HG03103 (cell line): ENCODE results near the gene UBE2E2.
A peak's percentile ranks its signal among the peaks of the same experiment; 100 is the strongest.

Source experiments
- ATAC-seq: cut with Tn5 transposase; IDR thresholded peaks from one replicate; pipeline ENCODE4 v1.9.1; 2021; ENCODE audit warnings: low read depth; ENCODE audit not compliant: unreplicated experiment

Gene UBE2E2

DNA sequence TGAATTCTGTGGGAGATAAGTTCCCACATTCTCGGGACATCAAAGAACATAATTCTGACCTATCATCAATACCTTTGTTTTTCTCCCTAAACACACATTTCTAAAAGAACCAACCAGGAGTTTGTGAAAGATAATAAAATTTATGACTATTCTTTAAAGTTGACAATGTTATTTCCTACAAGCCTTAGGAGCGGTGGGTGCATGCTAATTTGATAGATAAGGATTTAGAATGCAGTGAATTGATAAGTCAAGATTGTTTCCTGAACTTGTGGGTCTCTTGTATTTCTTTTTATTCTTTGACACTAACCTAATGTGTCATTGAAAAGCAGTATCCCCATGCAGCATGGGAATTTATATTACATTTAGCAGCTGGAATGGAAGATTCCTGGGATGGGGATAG lies 10.3 kb upstream of the UBE2E2 start:
- no peak for ATAC-seq

DNA sequence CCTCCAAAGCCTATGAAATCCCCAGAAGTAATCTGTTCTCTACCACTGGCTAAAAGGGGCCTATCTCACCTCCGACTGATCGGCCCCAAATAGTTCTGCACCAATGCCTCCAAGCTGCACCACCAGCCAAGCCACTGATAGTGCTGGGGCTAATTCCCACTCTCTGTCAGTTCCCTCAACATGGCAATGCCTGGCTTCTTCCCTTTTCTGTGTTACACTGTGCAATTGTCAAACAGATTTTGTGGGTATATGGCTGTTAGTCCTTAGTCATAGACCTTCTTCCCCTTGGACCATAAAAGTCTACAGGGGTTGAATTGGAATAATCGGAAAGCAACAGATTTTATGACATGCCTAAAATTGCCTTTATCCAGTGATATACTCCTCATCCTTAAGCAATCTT lies 9.3 kb upstream of the UBE2E2 start:
- no peak for ATAC-seq

DNA sequence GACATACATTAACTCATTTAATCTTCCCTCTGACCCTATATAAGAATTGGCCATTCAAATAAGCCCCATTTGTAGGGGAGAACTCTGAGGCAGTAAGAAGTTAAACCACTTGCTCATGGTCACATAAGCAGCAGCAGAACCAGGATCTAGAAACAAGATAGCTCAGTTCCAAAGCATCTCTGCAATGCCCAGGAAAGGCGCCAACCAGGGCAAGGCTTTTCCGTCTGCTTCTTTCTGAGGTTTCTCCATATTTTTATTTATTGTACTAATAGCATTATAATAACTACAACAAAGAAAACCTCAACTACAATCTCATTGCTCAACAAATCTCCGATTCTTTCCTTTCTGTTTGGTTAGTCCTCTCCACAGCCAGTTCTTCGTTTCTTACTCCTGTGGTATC lies 4.3 kb upstream of the UBE2E2 start:
- ATAC-seq: no peak

DNA sequence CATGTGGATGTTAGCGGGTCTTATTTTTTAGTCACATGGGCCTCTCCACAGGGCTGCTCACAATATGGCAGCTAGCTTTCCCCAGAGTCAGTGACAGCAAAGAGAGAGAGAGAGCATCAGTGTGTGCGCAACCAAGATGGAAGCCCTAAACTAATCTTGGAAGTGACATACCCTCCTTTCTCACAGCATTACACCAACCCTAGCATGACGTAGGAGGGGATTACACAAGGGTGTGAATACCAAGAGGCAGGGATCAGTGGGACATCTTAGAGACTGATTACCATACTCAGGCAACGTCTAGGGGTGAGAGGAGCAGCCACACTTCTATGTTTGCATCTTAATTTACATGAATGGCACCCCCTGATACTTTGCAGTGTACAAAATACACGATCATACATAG lies 3.5 kb upstream of the UBE2E2 start:
- no peak for ATAC-seq

DNA sequence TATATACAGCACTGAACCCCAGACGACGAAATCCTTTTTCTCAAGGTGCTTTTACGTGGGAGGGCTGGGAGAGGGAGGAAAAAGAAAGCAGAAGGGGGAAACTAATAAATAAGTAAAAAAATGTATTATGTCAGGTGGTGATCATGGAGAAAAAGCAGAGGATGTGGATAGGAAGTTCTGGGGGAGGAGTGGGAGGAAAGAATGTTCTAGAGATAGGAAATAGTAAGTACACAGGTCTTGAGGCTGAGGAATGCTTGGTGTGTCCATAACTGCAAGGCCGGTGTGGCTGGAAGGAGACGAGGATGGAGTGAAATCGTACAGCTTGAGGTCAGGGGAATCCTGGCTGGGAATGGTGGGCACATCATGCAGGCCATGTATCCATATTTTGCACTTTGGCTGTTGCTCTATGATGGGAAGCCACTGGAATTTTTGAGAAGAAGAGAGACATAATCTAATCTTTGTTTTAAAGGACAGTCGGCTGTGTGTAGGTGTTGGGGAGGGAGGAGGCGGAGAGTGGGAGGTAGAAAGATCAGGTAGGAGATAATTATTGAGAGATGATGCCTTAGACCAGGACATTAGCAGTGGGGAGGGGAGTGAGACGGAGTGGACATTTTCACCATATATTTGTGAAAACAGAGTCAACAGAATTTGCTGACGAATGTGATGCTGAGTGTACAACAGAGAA lies 1.8 kb upstream of the UBE2E2 start:
- no peak for ATAC-seq

DNA sequence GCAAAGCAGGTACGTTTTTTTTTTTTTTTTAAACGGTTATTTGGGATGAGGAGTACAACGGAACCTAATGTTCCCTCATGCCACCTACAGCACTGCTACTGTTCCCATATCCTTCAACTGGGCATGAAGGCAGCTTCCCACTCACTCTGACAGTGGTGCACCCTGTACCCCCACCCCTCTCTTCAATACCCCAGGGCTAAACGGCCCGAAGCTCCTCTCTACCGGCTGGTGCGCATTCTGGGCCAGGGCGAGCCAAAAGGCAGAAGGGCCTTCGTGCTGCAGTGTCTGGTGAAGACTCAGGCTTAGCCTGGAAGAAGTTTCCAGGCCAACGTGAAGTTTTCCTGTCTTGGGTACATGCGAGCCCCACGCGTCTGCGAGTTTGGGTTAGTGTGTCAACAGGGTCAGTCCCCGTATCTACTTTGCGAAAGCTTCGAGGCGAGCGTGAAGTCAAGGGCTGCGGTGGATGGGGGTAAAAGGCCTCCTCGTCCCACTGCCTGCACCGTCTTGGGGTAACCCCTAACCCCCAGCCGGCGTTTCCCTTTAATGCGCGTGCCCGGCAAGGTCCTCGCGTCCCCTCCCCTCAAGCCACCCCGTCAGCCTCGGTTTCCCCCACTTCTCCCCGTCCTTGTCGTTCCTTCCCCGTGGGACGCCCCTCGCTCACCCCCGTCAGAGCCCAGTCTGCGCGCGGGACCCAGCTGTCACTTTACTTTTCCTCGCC lies 765 bp upstream of the UBE2E2 start:
- no peak for ATAC-seq

DNA sequence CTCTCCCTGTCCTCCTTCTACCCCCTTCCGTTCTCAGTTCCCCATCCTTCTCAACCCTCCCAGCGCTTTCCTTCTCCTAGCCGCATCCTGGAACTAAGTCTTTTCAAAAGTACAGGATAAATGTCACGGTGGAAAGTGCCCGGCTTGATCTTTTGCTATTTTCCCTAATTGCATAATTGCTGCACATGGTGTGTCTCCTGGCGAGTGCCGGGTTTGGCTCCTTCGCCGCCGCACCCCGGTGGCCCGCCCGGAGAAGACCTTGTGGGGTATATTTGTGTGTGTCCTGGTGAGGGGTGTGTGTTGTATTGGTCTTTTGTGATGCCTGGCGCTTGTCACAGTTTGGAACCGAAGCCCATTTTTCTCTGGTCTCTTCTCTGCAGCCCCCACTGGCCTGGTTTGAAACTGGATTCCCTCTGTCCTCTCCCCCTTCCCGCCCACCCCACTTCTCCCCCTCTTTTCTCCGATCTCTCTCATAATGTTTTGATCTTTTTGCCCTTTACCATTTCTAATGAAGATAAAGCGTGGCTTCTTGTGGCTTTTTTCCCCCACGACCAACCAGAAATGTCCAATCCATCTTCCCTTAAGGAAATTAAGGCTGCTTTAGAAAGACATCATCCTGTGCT lies 692 bp downstream of the UBE2E2 start:
- ATAC-seq: peak; percentile 30

DNA sequence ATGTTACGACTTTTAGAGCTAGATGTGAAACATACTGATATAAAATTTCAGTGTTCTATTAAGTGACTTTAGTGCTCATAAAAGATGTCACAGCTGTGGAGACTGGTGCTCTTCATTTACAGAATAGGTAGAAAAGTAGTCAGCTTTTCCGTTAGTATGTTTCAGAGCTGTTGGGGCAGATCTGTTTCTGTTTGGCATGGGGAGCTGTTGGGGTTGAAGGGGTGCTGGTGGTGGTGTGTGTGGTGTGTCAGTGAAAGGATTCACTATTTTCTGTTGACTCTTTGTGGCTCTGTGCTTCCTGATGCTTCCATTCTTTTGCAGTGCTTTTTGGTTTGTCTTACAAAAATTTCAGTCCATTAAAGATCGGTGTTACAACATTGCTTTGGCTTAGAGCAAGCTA lies 3.2 kb downstream of the UBE2E2 start:
- no peak for ATAC-seq

DNA sequence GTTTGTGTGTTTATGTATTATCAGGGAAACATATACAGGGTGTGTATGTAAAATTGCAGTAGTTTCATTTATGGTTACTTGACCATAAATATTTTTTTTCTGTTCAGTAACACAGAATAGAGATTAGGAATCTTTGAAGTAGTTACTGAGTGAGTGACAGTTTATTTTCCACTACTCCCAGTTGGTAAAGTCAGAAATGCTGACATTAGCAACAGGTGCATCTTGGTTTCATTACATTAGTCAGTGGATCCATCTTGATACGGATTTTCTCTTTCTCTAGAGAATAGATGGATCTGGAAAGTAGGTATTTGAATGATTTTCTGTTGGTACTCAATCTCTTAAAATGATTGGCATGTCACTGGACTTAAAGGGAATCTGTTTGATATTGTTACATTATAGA lies 6.0 kb downstream of the UBE2E2 start:
- no peak for ATAC-seq

DNA sequence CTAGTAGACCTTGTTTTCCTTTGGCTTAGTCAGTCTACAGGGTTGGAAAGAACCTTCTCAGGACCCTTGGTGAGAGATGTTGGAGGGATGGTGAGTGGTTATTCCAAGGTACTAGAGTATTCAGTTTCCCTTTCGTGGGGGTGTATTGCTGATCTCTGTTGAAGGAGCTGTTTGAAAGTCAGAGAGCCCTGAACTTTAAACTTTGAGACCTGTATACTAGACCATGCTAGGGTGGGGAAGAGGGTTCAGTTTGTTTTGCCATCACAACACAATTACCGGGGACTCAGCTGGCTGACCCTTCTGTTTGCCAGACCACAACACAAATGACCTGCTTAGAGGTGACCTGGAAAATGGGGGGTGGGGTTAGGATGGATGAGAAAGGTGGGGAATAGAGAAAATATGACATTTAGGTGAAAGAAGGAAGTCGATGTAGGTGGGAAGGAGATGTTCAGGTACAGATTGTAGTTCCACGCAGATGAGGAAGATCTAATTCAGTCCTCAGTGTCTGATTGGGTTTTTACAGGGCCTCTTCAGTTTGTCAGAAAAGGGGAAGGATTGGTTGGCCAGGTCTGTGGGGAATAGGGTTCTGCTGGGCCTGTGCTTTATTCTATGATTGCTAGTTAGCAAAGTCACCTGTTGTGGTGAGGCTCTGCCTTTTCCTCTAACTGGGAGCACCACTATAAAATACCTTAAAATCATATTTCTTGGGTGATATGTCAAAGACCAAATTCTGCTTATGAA lies 6.8 kb downstream of the UBE2E2 start:
- ATAC-seq: no peak

DNA sequence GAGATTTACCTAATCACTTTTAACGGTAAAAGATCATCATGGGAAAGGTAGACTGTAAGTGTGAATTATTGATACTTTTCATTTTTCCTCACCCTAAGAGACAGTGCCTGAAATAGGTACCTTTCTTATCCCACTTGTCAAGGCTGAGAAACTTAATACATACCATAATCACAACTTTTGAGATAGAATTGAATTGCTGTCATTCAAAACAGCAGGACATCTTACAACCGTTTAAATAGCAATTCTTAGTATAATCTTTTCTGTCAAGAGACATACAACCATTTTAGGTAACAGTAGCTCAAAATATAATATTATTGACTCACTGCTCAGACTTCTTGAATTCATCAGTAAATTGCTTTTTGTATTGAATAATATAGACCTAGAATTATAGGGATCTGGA lies 10.7 kb downstream of the UBE2E2 start:
- ATAC-seq: no peak

DNA sequence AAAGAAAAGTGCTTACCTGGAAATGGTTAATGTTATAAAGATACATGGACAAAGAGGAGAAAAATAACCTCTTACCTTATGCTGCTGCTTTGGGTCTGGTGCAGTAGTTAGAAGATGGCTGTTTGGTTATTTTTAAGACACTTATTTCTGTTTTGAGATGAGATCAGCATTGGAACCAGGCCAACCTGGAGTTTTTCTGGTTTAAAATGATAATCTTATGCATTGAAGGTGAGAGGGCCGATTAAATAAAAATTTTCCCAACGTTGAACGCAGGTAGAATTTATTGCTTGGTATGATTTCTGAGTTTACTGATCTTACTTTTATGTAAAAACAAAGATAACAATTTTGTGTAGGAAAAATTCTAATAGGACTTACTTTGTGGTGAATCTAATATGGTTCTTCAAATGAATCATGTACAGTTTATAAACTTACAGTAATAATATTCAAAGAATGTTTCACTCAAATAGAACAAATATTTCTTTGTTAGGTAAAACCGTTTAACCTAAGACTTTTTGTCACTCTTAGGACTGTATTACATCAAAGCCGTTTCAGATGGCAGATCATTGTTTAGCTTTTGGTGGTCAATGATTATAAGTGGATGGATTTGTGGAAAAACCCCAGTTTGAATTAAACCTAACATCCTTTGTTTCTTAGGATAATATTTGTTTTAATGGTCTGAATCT lies 14.9 kb downstream of the UBE2E2 start:
- ATAC-seq: no peak

DNA sequence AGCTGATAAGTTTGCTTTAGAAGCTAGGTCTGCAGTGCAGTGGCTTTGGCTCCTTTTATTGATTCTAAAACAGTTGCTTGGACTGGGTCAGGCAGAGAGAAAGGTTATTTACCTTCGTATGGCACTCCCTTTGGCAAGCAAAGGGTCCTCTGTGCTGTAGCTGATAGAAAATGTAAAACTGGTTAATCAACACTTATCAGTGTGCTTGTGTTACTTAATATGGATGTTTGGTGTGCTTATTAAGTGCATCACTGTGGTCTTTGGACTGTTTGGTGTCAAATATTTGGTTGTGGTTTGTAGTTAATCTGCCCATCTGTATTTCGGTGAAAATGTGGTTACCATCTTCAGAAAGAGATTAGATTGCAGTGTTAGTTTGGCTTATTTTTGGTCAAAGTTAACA lies 16.0 kb downstream of the UBE2E2 start:
- ATAC-seq: no peak

DNA sequence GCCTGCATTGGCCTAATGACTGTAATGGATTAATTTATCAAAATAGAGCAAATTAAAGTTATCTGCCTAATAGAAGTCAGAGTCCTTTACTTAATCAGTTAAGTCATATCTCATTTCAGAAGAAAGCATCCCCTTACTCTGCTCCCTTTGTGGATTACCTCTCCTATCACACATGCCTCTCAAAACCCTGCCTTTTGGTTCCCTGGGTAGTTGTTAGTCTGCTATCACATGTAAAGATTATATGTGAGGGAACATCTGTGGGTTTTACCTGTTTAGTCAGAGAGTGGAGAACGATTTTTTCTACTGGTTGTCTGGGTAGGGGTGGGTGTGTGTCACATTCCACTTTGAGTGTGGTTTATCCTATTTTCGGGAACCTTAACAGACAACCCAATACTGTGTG lies 16.4 kb downstream of the UBE2E2 start:
- ATAC-seq: no peak

DNA sequence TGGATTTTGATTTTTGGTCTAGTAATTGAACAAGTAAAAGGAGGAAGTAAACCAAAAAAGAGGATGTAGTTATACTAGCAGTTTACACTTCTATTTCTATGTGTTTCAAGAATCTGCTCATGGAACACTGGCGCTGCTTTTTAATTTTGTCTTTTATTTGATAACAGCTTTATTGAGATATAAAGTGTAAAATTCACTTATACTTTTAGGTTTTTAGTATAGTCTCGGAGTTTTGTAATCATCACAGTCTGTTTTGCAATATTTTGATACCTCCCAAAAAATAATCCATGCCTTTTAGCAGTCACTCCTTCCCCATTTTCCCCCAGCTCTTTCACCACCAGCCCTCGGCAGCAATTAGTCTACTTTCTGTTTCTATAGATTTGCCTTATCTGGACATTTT lies 18.0 kb downstream of the UBE2E2 start:
- ATAC-seq: no peak

DNA sequence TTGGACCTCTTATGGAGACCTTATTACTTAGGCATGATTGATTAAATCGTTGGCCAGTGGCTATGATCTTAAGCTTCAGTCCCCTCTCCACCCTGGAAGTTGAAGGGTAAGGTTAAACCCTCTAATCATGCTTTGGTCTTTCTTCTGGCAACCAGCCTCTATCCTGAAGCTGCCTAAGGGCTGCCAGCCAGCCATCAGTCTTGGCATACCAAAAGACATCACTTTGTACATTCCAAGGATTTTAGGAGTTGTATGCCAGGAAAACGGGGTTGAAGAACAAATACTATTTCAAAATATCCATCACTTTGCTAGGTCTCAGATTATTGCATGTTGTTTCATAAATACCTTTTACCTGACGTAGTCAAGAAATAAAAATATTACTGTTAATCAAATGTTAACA lies 28.9 kb downstream of the UBE2E2 start:
- ATAC-seq: no peak

DNA sequence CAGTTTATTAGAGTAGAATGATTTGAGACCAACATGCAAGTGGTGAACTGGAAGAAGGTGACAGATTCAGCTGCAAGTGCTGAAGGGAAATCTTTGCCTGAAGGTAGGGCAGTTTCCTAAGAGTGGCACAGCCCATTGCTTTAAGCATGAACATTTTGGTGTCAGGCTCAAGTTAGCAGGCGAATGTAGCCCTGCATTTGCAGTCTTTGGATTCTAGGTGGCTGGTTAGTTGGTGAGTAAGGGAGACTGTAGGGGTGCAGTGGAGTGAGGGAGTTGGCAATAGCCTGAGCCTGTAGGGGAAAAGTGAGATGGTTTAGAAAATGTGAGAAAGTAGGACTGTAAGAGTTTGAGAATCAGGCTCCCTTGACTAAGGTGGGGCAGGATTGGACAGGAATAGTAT lies 29.7 kb downstream of the UBE2E2 start:
- no peak for ATAC-seq

DNA sequence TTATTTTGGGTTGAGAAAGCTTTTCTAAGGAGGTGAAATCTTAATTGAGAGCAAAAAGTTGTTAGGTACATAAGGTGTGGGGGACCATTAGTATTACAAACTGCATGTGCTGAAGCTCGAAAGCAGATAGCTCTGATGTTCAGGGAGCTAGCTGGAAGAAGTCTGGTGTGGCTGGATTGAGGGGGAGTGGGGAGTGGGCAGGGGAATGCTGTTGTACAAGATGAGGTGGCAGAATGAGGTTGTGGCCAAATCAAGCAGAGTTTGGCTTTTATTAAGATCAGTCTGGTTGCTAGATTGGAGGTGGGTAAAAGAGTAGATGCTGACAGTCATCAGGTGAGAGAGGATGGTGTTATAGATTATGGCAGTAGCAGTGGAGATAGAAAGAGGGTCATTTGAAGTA lies 32.1 kb downstream of the UBE2E2 start:
- no peak for ATAC-seq

DNA sequence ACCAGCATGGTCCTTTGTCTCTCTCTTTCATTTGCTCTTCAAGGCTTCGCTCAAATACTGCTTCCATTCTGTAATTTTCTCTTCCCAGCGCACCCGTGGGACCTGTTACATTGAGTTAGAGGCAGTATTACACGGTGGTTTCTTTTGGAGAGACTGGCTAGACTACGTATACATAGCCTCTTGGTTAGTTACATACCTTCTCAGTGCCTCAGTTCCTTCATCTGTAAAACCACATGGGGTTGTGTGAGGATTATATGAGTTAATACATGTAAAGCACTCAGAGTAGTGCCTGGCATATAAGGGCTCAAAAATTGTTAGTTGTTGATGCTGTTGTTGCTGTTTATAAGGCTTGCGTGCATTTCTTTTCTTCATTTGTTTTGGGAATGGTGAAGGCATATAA lies 33.8 kb downstream of the UBE2E2 start:
- ATAC-seq: no peak

DNA sequence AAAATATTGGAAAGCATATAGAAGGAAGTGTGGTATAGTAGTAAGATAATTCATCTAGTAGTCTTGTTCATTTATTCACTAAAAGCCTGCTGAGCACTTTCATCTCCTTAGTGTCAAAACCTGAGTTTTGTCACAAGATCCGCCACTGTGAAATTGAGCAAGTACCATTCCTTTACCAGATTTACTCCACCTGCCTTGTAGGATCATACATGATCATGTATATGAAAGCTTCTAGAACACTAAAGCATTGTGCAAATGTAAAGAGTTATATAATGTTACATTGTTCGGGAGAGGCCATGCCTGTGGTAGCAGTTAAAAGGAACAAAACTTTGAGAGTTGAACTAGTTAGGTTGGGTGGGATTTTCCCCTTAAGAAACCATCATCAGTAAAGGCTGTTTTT lies 35.0 kb downstream of the UBE2E2 start:
- ATAC-seq: no peak

DNA sequence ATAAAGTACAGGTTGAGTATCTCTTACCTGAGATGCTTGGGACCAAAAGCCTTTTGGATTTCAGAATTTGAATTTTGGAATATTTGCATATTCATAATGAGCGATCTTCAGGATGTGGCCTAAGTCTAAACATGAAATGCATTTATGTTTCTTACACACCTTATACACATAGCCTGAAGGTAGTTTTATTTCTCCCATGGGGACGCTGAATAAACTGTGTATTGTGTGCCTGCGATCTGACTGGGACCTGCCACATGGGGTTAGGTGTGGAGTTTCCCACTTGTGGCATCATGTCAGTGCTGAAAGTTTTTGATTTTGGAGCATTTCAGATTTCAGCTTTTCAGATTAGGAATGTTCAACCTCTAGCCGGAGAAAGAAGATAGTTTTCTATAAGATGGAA lies 35.5 kb downstream of the UBE2E2 start:
- ATAC-seq: no peak
